CD4-positive, alpha-beta T cell treated with Interleukin-21 for 1 hour (primary cell): ENCODE results near the gene SLC2A5.
A peak's percentile ranks its signal among the peaks of the same experiment; 100 is the strongest.
"Not testable (repeated sequence)": the region's sequence is repeated elsewhere in the genome, so short reads cannot be mapped to it uniquely, and the experiment has no call there.

Source experiments
- DNase-seq: peaks from one replicate; pipeline ENCODE4 v3.0.0-alpha.2; 2020

SLC2A5 gene

DNA sequence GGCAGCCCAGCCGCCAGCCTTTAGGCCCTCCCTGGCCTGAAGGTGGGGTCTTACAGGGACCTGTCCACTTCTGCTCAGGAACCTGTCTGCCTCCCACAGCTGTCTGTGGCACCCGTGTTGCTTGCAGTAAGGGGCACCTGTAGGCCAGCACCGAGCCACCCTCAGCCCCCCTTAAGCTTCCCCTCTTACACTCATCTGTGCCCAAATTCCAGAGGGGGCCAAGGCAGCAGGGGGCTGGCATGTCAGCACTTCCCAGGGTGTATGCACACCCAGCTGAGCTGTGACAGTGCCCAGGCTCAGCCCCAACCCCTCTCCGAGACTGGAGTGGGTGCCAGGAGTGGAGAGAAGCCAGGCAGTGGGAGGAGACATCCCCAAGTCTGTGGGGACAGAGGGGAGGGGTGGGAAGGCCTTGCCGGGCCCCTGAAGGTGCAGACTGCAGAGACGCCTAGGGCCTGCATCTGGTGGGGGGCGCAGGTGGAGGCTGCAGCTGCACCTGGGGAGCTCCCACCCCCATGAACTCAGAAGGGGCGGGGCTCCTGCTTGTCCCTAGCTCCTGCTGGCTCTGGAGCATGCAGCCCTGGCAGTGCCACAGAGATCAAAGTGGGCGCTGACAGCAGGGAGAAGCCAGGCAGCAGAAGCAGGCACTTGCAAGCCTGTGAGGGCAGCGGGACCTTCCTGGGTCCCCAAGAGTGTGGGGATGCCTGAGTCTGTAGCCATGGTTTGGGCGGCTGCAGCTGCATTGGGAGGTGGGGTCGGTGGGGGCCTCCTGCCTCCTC is 37.8 kb downstream of the SLC2A5 start:
- DNase-seq = no peak

DNA sequence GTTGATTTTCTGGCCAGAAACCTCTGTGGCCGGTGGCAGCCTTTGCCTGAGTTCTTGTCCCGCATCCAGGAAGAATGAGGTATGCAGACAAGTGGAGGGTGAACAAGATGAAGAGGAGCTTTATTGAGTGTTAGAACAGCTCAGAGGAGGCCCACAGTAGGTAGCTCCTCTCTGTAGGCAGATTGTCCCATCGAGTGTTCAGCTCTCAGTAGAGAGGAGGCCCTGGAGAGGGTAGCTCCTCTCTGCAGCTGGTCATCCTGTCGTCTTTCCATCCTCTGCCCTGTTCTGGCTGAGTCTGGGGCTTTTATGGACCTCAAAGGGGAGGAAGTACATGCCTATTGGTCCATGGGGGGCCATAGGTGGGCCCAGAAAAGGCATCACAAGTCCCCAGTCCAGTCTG is 38.4 kb downstream of the SLC2A5 start:
- DNase-seq = not testable (repeated sequence)

GRCh38 chr1:9028921-9029705 is 40.3 kb downstream of the SLC2A5 start:
- no peak for DNase-seq

DNA sequence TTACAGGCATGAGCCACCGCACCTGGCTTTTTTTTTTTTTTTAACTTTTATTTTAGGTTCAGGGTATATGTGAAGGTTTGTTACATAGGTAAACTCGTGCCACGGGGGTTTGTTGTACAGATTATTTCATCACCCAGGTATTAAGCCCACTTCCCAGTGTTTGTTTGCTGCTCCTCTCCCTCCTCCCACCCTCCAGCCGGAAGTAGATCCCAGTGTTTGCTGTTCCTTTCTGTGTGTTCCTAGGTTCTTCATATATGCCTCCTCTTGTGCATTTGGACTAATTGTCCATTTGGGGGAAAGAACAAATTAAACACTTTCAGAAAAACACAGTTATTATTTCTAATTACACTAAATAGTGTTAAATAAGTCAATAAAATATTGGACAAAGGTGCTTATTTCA is 42.1 kb downstream of the SLC2A5 start:
- DNase-seq = no peak

DNA sequence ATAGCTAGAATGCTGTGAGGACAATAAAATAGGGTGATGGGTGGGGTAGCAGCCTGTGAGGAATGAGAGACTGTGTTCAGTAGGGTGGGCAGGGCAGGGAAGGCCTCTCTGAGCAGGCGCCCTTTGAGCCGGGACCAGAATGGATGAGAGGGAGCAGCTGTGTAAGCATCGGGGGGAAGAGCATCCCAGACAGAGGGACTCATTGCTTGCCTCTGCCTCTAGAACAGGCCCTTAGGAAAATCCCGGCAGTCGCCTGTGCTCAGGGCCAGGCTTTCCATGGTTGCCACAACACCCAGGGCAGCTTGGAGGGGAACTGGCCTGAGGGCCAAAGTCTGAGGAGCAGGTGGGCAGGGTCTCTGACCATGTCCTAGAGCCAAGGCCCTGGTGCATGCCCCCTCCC is 44.0 kb downstream of the SLC2A5 start:
- DNase-seq = no peak

- DNase-seq = no peak
Measured at GRCh38 chr1:9024837-9025236, 44.6 kb downstream of the SLC2A5 start.

- no peak for DNase-seq
Measured at GRCh38 chr1:9022773-9023172, 46.7 kb downstream of the SLC2A5 start.

GRCh38 chr1:9022026-9022738 is 47.3 kb downstream of the SLC2A5 start:
- not testable (repeated sequence) for DNase-seq

DNA sequence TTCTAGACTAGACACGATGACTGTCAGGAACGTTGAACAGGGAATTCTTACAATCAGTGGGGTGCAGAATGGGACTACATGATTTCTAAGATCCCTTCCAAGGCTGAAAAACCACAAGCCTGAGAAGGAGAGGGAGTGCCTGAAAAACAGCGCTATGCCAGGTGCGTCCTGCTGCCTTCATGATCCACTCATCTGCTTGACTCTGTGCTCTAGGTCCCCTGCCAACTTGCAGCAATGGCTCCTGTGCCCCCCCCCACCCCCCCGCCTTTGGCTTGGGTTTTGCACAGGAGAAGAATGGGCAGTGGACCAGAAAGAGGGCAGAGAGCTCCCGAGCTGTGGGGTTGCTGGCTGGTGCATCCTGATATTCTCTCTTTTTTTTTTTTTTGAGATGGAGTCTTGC is 49.1 kb downstream of the SLC2A5 start:
- DNase-seq = no peak

- DNase-seq = no peak
Measured at GRCh38 chr1:9019896-9020295, 49.5 kb downstream of the SLC2A5 start.

DNA sequence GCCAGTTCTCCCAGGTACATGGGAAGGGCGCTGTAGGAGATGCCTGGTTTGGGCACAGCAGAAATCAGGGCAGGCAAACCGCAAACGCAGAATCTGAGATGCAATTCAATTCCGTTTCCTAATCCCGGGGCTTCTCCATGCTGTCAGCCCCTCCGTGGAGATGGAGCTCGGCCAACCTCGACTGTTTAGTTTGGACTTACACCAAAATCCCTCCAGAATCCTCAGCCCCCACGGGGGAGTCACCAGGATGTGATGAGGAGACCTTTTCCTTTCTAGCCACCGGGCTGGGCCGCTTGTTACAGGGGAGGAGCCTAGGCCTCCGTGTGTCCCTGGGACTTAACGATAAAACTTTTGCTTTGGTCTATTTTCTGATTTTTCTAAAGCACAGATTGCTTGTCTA is 51.1 kb downstream of the SLC2A5 start:
- DNase-seq = no peak

- DNase-seq = no peak
Measured at GRCh38 chr1:9016455-9016854, 53.0 kb downstream of the SLC2A5 start.

DNA sequence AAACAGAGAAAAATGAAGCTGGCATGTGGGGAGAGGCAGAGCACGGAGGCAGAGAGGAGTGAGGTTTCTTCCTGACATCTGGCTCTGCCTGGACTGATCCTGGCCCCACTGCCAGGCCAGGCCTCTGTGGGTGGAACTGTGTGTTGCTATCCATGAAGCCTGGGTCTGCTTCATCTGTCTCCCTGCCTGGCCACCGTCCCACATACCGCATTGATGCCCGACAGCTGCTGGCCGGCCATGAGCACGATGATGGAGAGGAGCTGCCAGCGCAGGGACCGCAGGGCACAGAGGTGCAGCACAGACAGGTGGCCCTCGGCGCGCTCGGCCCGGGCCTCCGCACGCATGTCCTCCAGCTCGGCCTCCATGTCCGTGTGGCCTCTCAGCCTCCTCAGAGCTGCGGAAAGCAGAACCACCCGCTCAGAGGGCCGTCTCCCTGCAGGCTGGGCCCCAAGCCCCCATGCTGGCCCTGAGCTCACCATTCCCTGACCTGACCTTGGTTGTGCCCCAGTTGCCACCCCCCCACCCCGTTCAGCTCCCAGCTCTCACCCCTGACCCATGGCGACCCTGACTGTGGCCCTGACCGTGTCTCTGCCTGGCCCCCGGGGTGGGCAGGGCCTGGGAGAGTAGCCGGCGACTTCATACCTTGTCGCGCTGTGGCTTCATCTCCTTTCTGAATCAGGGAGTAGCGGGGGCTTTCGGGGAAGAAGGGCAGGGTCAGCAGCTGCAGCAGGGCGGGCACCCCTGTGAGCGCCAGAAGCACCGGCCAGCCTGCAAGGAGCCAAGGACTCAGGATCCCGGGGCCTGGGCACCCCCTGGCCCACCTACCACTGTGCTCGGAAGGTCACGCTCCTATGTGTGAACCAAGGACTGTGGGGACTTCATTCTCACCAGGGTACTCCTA is 54.7 kb downstream of the SLC2A5 start:
- DNase-seq = no peak

DNA sequence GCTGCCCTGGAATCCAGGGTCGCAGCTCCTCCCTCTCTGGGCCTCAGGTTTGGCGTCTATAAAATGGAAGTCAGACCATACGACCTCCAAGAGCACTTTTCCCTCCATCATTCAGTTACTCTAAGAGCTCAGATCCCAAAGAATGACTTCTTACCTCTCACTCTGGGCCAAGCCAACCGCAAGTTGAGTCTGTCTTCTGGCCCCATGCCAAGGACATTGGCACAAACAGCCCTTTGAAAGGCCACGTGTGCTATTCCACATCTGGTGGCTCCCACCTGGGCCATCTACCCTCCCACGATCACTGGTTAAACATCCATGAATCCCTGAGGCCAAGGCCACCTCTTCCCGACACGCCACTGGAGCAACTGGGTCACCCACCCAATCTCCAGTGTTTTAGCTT is 55.6 kb downstream of the SLC2A5 start:
- DNase-seq = no peak

DNA sequence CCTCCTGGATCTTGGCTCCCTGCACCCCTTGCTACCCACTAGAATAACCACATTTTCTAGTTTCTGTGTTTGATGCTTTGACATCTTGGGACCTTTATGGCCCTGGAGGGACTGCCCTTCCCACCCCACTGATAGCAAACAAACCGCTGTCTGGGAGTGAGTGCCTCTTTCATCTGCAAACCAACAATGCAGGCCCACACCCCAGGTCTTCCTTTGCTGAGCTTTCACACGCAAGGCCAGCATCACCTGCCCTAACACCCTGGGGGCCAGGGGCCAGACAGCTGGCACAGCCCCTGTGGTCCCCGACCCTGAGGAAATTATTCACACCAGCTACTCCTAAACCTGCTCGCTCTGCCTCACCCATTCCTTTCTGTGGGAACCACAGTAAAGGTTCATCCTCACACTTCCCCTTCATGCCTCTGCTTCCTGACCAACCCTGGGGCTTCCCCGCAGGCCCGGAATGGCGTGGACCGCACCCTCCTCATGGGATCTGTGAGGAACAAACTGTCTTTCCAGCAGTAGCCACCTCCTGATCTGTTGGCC is 58.6 kb downstream of the SLC2A5 start:
- peak; percentile 7 for DNase-seq

DNA sequence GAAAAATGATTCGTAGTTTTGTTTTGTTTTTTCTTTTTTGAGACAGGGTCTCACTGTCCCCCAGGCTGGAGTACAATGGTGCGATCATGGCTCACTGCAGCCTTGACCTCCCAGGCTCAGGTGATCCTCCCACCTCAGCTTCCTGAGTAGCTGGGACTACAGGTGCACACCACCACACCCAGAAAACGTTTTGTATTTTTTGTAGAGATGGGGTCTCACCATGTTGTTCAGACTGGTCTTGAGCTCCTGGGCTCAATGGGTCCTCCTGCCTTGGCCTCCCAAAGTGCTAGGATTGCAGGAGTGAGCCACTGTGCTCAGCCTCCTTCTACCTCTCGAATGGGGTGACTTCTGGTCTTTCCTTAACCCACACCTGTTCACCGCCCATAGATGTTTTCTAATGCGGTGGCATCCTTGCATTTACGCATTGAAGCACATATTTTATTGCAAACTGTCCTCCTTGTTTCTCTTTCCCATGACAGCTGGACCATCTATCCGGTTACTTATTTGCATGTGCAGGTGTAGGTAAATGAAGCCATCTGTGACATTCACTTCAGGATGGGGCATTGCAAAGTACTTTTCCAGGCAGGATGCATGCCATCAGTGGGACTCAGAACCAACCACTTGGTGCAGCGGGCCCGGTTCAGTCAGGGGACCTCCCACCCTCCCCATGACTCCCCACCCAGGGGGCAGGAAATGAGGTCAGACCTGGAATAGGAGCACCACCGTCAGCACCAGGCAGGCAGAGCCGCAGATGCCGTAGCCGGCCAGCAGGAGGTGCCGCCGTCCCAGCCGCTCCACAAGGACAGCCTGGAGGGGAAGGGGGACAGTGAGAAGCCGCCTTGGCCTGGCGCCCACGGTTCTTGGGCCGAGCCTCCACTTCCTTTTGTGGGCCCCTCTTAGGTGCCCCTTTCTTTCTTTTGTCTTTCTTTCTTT is 59.7 kb downstream of the SLC2A5 start:
- peak; percentile 8 for DNase-seq

DNA sequence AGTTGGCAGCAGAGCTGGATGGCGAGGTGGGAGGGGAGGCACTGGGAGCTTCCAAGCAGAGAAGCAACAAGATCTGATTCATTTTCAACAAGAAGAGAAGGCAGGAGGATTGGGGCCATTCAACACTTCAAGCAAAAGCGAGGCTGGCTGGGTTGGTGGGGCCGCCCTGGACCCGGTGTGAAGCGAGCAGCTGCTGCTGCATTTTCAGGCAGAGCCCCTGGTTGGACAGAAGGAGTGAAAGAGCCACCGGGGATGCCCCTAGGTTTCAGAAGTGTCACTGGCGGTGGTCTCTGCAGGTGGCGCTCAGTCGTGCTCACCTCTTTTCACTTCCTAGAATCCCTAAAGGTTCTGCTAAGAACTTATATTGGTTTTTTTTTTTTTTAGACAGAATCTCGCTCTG is 61.2 kb downstream of the SLC2A5 start:
- DNase-seq = no peak

DNA sequence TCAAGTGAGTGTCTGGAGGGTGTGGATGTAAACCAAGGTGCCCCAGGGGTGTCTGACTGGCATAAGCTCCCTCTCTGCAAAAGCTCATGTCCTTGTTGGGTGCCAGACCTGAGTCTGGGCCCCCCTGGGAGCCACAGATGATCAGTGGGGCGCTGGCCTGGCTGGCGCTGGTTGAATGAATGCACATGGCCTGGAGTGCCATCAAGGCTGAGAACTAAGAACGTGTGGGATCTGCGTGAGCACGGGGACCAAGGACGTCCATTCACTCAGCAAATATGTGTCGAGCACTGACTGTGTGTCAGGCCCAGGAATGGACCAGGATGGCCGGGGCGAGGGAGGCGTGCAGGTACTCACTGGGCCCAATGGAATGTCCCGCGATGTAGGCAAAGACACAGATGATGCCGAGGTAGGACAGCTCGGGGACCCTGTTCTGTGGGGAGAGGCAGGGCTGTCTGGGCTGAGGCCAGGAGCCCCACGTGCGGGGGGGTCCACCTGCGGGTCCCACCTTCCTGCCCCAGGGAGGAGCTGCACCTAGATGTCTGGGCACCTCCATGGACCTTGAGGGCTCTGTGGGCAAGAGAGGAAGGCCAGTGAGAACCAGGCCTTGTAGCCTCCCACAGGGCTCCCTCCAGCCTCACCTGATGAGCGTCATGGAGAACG is 62.3 kb downstream of the SLC2A5 start:
- no peak for DNase-seq

- no peak for DNase-seq
Measured at GRCh38 chr1:9005395-9005708, 64.1 kb downstream of the SLC2A5 start.

GRCh38 chr1:9004700-9005394 is 64.6 kb downstream of the SLC2A5 start:
- peak; percentile 77 for DNase-seq
